ENCODE results near the gene ELL.

Gene ELL

DNA sequence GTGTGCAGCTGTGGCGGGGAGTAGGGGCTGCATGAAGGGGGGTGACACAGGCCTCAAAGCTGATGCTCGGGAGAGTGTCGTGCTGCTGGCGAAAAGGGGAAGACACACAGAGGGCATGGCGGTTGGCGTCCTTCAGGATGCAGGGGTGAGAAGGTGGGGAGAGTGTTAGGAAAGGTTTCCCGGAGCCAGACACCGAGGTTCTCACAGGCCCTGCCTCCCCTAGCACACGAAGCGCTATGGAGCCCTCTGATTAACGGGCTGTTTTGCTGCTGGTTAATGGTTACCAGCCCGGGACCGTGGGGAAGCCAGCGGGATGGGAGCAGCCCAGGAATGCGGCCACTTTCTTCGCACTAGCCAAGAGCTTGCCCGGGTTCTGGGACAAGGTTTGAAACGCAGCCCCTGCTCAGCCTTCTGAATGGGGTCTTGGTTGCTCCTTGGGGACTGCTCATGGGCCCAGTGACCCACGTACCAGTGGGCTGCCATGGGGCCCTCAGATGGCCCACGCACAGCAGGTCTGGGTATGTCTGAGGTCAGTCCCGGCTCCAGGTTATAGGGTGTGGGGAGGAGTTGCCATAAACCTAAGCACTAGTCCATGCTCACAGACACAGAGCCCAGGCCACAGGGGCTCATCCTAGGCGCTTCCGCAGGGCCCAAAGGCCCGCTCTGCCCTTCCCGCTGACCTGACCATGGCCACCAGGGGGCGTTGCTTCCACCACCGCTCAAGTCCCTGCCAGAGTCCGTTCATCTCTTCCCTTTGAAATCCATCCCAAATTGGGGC lies 52.6 kb downstream of the ELL start:
- DNase-seq (ENCODE audit: low read depth in 2 of 2): peak; percentile 28 to 56

DNA sequence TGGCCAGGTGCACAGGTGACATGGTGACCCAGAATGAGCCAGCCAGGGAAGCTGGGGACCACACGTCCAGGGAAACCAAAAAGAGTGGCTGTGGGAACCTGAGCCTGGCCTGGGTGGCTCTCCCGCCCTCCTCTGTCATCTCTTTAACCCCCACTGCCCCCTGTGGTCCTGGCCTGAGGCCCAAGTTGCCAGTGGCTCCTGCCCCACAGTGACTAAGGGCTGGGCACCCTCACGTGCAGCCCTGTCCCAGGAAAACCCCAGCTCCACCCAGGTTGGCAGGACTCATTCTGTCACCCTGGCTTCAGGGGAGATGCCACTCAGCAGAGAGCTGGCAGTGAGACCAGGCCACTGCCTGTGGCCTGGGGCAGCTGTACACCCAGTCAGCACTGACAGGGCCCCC lies 53.4 kb downstream of the ELL start:
- no peak for DNase-seq (ENCODE audit: low read depth in 2 of 2)

DNA sequence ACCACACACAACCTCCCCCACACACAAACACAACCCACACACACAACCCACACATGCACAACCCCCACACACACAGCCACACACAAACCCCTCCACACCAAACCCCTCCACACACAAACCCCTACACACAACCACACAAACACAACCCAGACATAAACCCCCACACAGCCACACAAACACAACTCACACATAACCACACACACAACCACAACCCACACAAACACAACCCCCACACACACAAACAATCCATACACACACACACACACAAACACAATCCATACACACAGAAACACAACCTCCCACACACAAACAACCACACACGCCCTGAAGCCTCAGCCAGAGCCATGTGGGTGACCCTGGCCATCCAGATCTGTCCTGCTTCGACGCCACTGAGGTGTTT lies 53.9 kb downstream of the ELL start:
- no peak for DNase-seq (ENCODE audit: low read depth in 2 of 2)

DNA sequence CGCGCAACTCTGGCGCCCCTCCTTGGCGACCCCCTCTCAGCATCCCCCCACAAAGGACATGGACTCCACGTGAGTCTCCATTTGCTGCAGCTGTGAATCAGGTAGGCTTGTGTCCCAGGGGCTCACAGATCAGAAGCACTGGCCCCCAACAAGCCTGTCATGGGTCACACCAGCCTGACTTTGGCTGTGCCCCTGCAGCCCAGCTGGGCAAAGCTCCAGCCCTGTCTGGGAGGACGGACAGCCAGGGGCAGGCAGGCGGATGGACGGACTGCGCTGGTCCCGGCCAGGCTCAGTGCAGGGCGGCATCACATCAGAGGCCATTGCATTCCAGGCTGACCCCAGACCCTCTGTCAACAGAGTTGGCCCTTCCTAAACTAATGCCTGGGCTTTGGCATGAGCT lies 55.5 kb downstream of the ELL start:
- DNase-seq (ENCODE audit: low read depth in 2 of 2): no peak

DNA sequence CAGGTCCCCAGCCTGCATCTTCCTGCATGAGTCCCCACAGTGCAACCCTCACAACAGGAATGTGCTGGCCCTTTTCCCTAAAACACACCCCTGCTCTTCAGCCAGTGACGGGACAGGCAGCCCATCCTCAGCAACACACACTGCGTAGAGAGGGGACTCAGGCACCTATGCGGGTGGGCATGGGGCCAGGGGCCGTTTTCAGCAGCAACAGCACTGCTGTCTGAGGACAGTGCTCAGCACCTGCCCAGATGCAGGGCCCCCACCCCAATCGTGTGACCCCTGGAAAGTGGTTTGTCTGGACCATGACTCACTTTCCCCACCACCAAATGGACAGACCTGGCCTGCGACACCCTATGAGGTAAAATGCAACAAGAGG lies 55.9 kb downstream of the ELL start:
- no peak for DNase-seq (ENCODE audit: low read depth in 2 of 2)

DNA sequence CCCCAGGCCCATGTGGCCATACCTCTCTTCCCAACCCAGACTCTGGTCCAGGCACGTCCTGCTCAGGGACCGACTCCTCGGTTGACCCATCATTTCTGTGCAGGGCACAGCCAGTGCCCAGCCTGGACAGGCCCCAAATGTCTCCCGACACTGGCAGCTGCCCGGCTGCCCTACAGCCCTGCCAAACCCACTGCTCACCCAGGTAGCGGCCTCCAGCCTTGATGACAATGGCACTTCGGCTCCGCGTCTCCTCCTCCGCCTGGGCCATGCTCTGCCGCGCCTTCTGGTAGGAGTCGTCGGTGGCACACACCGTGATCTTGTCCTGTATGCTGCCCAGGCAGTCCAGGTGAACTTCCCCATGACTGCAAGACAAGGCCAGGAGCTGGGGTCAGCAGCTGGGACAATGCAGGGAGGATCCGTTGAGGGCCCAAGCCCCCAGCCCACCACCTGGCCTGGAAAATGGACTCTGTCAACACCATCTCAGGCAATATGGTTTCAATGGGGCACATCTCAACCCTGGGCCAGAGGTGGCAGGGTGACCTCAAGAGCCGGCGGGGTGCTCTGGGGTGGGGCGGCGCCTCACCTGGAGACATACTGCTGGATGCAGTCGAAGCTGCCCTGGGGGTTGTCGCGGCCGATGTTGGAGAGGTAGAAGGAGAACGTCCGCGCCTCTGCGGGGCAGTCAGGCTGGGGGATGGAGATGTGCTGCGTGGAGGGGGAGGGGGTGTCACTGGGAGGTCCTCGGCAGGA lies 56.5 kb downstream of the ELL start:
- DNase-seq (ENCODE audit: low read depth in 2 of 2): no peak

DNA sequence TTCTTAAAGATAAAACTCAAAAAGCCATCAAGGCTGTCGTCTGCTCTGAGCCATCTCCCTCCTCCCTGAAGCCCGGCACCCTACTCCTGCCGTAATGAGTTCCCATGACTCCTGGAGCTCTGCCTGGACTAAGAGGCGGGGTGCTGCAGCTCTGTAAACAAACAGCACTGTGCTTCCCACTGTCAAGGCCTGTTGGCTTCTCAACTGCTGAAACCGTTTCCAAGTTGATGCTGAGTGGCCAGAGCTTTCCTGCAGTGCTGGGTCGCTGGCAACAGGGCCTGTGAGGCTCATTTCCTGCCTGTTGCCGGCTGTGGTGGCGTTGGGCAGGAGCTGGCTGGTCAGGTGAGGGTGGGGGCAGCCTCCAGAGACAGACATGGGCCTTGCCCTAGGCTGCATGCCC lies 57.2 kb downstream of the ELL start:
- DNase-seq (ENCODE audit: low read depth in 2 of 2): no peak

DNA sequence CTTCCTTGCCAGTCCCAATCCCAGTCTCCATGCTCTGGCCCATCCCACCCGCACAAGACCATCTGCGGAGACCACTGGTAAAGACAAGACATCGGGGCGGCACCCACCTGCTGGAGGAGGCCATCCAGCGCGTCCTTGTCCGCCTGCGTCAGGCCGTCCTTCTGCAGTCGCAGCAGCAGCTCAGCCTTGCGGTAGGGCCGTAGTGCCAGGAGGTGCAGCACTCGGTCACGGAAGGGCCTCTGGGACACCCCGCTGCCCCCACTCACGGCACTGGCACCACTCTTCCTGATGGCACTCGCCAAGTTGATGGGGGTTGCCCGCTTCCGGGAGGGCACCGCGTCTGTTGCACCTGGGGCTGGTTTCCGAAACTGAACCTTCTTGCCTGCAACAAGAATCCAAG lies 60.4 kb downstream of the ELL start:
- DNase-seq (ENCODE audit: low read depth in 2 of 2): no peak

DNA sequence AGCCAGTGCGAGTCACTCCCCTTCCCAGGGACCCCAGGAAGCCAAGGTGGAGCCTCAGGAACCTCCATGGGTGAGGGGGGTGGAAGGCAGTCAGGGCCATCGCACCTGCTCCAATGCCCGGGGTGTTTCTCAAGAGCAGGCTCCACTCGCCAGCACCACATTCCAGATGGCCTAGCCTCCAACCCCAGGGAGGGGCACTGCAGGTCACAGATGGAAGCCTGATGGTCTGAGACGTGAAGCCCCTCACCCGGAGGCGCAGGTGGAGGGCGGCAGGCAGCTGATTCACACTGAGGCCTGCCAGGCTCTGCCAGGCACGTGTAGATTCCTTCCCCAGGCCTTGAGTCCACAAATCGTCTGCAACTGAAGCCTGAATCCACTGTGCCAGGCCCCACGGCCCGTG lies 61.0 kb downstream of the ELL start:
- DNase-seq (ENCODE audit: low read depth in 2 of 2): no peak

DNA sequence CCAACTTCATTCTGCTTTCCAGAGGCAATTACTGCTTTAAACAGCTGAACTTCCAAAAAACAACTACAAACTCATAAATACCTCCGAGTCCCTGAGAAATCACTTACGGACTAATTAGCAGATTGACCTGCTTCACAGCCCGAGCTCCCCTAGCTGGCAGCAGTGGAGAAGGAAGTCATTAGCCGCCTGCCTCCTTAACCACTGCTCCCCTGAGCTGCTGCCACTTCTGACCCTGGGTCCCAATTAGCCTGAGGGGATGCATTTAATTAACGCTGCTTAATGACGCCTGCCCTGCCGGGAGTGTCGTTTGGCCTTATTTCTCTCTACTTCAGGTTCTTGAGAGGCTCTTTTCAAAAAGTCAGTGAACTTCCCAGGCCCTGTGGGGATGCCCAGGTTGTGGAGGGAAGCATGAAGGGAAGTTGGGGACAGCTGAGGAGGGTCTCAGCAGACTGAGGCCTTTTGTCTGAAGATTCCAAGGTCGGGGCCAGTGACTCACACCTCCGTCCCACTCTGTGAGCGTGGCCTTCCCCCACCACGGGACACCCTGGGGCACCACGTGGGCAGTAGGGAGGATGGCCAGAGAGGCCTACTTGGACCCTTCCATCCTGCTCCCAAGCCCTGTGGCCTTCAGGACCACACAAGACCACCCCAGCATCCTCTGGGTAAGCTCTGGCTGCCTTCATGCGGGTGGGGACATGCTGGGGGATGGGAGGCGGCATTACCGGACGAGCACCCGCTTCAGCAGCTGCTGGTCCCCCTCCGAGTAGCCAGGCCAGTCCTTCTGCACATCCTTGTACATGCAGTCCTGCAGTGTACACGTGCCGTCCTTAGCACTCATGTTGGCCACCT lies 64.2 kb downstream of the ELL start:
- DNase-seq (ENCODE audit: low read depth in 2 of 2): no peak

DNA sequence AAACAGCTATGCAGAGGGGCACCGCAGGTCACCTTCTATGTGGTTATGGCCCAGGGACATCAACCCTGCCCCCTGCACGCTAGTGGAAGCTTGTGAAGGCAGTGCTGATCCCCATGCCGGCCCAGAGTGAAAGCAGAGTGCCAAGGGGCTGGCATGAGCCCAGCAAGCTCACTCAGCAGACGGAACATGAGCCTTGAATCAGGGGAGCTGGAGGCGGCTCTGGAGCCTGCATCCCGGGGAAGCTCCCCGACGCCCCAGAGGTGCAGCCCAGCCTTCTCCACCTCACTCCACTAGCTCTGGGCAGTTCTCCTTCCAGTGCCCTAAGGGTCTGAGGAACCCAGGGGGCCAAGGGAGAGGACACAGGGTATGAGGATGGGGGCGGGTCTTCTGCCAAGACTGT lies 64.9 kb downstream of the ELL start:
- DNase-seq (ENCODE audit: low read depth in 2 of 2): no peak

DNA sequence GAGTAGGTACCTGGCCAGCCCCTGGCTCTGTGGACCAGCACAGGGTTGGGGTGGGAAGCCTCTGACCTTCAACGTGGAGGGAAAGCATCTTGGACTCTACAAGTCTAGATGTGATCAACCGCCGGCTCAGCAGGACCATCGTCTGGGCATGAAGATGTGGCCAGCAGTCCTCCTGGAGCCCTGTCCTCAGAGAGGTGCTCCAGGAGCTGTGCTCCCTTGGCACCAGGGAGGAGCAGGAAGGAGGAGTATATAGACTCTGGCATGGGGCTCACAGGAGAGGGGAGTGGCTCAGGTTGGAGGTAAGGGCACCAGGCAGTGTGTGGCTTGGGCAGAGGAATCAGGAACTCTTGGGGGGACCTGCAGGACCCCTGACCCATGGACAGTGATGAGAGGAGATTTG lies 65.6 kb downstream of the ELL start:
- no peak for DNase-seq (ENCODE audit: low read depth in 2 of 2)

DNA sequence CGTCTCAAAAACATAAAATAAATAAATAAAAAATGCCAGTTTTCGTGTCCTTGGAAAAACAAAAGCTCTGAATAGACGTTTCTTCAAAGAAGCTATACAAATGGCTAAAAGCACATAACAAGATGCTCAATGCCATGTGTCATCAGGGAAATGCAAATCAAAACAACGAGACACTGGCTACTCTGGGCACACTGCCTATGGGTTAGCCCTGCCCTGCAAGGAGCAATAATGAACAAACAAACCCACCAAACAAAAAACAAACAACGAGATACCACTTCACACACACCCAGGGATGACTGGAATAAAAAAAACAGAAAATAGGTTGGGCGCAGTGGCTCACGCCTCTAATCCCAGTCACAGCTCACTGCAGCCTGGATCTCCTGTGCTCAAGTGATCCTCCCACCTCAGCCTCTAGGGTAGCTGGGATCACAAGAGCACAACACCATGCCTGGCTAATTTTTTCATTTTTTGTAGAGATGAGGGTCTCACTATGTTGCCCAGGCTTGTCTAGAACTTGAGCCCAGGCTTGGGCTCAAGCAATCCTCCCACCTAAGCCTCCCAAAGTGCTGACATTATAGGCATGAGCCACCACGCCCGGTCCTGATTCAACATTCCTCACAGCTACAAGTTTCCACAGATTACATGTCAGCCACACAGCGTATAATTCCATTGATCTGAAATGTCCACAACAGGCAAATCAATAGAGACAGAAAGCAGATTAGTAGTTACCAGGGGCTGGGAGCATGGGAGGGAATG lies 68.4 kb downstream of the ELL start:
- no peak for DNase-seq (ENCODE audit: low read depth in 2 of 2)

DNA sequence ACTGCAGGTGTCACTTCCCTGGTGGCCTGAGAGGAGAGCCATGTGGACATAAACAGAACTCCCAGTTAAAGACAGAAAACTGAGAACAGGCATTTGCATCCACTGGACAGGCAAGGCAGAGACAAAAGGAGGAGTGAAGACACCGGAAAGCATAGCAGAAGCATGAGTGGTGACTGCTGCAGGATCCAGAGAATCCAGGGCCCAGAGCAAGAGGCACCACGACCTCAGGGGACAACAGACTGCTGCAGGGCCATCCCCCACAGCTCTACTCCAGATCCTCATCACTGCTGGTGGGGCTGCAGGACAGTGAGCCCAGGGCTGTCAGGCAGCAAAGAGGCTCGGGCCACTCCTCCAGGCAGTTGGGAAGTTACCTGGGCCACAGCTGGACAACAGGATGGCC lies 69.5 kb downstream of the ELL start:
- DNase-seq (ENCODE audit: low read depth in 2 of 2): no peak

DNA sequence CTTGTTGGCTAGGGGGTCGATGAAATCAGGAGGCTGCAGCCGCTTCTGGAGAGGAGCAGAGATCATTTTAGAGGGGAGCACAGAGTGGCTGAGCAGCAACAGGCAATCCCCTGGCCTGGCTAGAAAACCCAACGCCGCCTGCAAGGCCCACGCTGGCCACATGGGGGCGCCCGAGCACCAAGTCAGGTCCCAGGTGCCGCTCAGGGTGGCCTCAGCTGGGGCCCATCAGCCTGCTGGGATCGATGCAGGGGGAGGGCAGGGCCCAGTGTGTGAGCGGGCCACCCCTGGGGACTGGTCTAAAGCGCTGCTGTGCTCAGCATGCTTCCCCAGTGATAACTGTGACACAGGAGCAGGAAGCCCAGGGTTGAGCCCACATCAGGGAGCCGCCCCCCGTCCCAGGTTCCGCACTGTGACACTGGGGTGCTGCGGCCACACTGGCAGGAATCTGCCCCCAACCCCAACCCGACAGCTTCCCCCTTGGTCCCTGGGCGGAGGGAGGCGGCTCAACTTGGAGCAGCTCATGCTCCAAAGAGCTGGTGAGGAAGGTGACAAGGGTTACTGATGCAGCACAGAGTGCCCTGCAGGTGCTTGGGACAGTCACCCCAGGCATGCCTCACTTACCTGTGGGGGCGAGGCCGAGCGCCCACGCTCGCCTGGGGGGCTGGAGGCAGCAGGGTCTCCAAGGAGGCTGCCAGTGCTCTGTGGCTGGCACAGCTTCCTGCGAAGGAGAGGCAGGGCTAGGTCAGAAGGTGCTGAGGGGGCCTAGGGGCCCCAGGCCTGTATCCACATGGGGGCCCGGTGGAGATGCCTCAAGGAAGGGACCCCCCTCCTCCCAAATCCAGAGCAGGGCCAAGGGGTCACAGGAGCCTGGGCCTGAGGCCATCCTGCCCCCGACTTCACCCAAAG lies 70.7 kb downstream of the ELL start:
- DNase-seq (ENCODE audit: low read depth in 2 of 2): peak; percentile 68 to 81

DNA sequence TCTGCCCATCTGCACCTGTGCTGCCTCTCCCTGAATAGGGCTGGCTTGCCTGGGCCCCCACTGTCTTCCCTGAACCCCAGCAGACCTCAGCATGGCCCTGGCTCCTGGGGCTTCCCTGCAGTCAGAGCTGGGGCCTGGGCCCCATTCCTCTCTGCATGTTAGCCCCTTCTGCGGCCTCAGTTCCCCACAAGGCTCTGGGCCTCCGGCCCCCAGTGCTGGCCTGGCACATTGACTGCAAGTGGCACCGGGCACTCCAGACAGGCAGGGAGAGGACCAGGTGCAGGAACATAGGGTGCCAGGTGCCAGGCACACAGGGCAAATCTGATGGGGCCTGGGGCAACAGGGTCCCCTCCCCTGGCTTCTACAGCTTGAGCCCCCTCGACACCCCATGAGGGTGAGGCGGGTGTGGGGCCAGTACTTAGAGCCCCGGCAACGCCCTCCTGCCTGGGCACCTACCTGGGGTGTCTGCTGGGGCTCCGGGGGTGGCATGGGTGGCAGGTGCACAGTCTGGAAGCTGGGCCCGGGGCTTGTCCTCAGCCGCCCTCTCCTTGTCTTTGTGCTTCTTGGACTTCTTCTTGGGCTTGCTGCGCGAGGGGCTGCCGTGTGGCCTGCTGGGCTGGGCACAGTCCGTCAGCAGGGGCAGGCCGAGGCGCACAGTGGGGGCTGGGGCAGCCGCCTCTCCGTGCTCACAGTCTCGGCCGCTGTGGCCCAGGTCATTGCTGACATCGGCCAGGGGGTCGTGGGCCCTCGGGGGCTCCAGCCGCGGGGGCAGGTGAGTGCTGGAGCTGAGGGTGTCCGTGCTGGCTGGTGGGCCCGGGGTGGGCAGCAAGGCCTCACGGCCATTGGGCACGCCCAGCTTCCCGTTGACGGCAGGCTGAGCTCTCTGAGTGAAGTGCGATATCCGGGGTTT lies 71.6 kb downstream of the ELL start:
- no peak for DNase-seq (ENCODE audit: low read depth in 2 of 2)

DNA sequence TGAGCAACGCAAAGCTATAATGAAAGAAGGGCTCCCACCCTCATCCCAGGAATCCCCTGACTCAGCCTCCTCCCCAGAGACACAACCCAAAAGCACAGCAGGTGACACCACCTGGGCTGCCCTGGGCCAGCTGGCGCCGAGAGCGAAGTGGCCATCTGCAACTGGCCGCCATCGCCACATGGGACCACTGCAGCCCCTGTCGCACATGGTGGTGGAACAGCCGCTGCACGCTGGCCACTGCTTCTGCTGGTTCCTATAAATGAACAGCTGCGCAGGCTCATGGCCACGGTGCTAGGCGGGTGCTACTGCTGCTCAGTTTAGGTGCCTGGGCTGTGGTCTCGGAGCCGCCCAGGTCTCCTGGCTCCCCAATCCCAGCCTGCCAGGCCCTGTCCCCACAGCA lies 72.3 kb downstream of the ELL start:
- DNase-seq (ENCODE audit: low read depth in 2 of 2): no peak

DNA sequence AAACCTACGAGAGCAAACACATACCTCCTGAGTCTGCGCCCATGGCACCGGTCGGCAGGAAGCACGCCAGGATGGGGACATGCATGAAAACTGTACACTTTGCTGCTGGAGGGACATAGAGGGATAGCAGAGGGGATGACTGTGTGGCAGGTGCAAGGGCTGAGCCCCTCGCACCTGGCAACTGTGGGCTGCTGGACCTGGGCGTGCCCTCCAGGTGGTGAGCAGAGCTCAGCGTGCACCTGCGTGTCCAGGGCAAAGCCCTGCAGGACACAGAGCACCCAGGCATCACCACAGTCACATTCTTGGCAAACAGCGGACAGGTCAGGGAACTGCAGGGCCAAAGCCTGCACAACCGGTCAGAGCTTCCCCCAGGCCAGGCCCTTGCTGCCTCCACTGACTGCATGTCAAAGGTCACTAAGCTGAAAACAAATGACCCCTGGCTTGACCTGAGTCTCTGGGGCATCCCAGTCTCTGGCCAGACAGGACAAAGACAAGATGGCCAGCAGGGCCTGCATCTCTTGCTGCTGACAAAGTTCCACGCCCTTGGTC lies 75.0 kb downstream of the ELL start:
- DNase-seq (ENCODE audit: low read depth in 2 of 2): no peak

DNA sequence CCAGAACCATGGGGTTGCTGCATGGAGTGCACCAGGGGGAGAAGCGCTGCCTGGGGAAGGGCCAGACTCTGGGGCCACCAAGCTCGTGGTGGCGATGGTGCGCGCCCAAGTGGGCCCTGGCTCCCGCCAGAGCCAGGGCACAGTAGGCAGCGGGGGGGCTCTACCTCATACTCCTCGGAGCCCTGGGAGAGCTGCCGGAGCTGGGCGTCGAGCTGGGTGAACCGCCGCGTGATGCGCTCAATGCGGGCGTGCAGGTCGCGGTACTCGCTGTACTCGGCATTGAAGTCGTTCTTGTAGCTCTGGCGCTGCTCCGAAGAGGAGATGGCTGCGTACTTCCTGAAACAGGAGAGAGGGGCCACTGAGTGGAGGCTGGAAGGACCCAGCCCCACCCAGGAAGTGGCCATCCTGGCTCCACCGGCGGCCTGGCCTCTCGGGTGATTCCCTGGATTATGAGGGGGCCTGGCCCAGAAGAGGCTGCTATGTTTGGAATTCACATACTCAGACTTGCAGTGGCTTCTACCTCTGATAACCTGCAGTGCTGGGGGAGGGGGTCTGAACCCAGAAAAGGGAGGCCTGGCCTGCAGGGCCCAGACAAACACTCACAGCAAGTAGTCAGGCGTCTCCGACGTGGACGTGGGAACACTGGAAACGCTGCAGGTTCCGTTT lies 75.6 kb downstream of the ELL start:
- no peak for DNase-seq (ENCODE audit: low read depth in 2 of 2)
